H9 (cell line): ENCODE measurements around the gene GSG1L. TPM values are rescaled to one million over a fixed set of nuclear protein-coding genes. Genes with fewer than 3 reads are reported as not detected.
"Not testable (repeated sequence)": the region's sequence is repeated elsewhere in the genome, so short reads cannot be mapped to it uniquely, and the experiment has no call there.

Source experiments
- DNase-seq: peaks from one replicate; pipeline ENCODE4 v3.0.0-alpha.2; 2017
- H2AFZ ChIP-seq: one replicate; pipeline ENCODE4 v1.6.1; 2013; ENCODE audit warnings: mild to moderate bottlenecking, low read length, control low read depth, moderate library complexity
- H2AK5ac ChIP-seq: 2 replicates; pipeline ENCODE4 v1.6.1; 2013; ENCODE audit warnings: low read length, control low read depth, mixed read lengths; ENCODE audit not compliant: insufficient read length
- H2BK120ac ChIP-seq: one replicate; pipeline ENCODE4 v1.6.1; 2013; ENCODE audit warnings: low read depth, mild to moderate bottlenecking, low read length, control low read depth, inconsistent platforms; ENCODE audit not compliant: poor library complexity, severe bottlenecking
- H2BK12ac ChIP-seq: 2 replicates; pipeline ENCODE4 v1.6.1; 2013; ENCODE audit warnings: low read length, control low read depth, mixed read lengths, low read depth; ENCODE audit not compliant: insufficient read length
- H2BK15ac ChIP-seq: 2 replicates; pipeline ENCODE4 v1.6.1; 2013; ENCODE audit warnings: low read depth, low read length, control low read depth
- H2BK20ac ChIP-seq: one replicate; pipeline ENCODE4 v1.6.1; 2013; ENCODE audit warnings: low read depth, mild to moderate bottlenecking, low read length, control low read depth, inconsistent platforms; ENCODE audit not compliant: poor library complexity, severe bottlenecking
- H2BK5ac ChIP-seq: 2 replicates; pipeline ENCODE4 v1.6.1; 2013; ENCODE audit warnings: low read length, control low read depth, mixed read lengths; ENCODE audit not compliant: insufficient read length
- H3K14ac ChIP-seq: 2 replicates; pipeline ENCODE4 v1.6.1; 2013; ENCODE audit warnings: low read length, control low read depth; ENCODE audit not compliant: insufficient read depth
- H3K18ac ChIP-seq: 2 replicates; pipeline ENCODE4 v1.6.1; 2013; ENCODE audit warnings: low read depth, mild to moderate bottlenecking, mixed read lengths, low read length, control low read depth; ENCODE audit not compliant: insufficient read length
- H3K23ac ChIP-seq: 2 replicates; pipeline ENCODE4 v1.6.1; 2013; ENCODE audit warnings: low read length, control low read depth, mixed read lengths, low read depth; ENCODE audit not compliant: insufficient read length
- H3K23me2 ChIP-seq: 2 replicates; pipeline ENCODE4 v1.6.1; 2013; ENCODE audit warnings: low read depth, mild to moderate bottlenecking, mixed read lengths, low read length, control low read depth; ENCODE audit not compliant: insufficient read length, poor library complexity, severe bottlenecking
- H3K27ac ChIP-seq: 2 replicates; pipeline ENCODE4 v1.5.1; 2013; ENCODE audit warnings: low read length, control low read depth, mixed read lengths, low read depth; ENCODE audit not compliant: insufficient read length
- H3K27me3 ChIP-seq: 2 replicates; pipeline ENCODE4 v1.6.1; 2013; ENCODE audit warnings: low read length, control low read depth, inconsistent platforms; ENCODE audit not compliant: insufficient read depth
- H3K4ac ChIP-seq: 2 replicates; pipeline ENCODE4 v1.6.1; 2013; ENCODE audit warnings: low read depth, mild to moderate bottlenecking, control low read depth, inconsistent platforms, low read length, moderate library complexity
- H3K4me1 ChIP-seq: 2 replicates; pipeline ENCODE4 v1.6.1; 2013; ENCODE audit warnings: low read length, control low read depth, inconsistent platforms; ENCODE audit not compliant: insufficient read depth
- H3K4me2 ChIP-seq: 2 replicates; pipeline ENCODE4 v1.6.1; 2013; ENCODE audit warnings: low read length, control low read depth, mixed read lengths; ENCODE audit not compliant: insufficient read length, insufficient read depth
- H3K56ac ChIP-seq: 2 replicates; pipeline ENCODE4 v1.6.1; 2013; ENCODE audit warnings: low read depth, mild to moderate bottlenecking, mixed read lengths, low read length, control low read depth; ENCODE audit not compliant: insufficient read length
- H3K79me1 ChIP-seq: 2 replicates; pipeline ENCODE4 v1.6.1; 2013; ENCODE audit warnings: low read depth, mild to moderate bottlenecking, moderate library complexity, low read length, control low read depth, inconsistent platforms; ENCODE audit not compliant: insufficient read depth, poor library complexity, severe bottlenecking
- H3K79me2 ChIP-seq: 2 replicates; pipeline ENCODE4 v1.6.1; 2013; ENCODE audit warnings: low read length, control low read depth, inconsistent platforms; ENCODE audit not compliant: insufficient read depth
- H3K9ac ChIP-seq: 2 replicates; pipeline ENCODE4 v1.6.1; 2013; ENCODE audit warnings: low read length, control low read depth, mixed read lengths; ENCODE audit not compliant: insufficient read length; ENCODE audit errors: extremely low read depth
- H3K9me3 ChIP-seq: one replicate; pipeline ENCODE4 v1.6.1; 2013; ENCODE audit warnings: low read depth, low read length, inconsistent platforms; ENCODE audit not compliant: control insufficient read depth
- H3T11ph ChIP-seq: one replicate; pipeline ENCODE4 v1.6.1; 2013; ENCODE audit warnings: mild to moderate bottlenecking, low read length, control low read depth, inconsistent platforms
- H4K20me1 ChIP-seq: one replicate; pipeline ENCODE4 v1.6.1; 2013; ENCODE audit not compliant: control insufficient read depth, insufficient read length, insufficient read depth
- H4K5ac ChIP-seq: 2 replicates; pipeline ENCODE4 v1.6.1; 2013; ENCODE audit warnings: low read depth, mild to moderate bottlenecking, mixed read lengths, low read length, control low read depth; ENCODE audit not compliant: insufficient read length
- H4K8ac ChIP-seq: replicated peaks from 2 replicates; pipeline ENCODE4 v1.6.1; 2013; ENCODE audit warnings: low read length, control low read depth, mixed read lengths, low read depth; ENCODE audit not compliant: insufficient read length
- H4K91ac ChIP-seq: 2 replicates; pipeline ENCODE4 v1.6.1; 2013; ENCODE audit warnings: low read depth, mild to moderate bottlenecking, moderate library complexity, mixed read lengths, low read length, control low read depth; ENCODE audit not compliant: insufficient read length
- H3K27ac Mint-ChIP-seq, 3 experiments: 2 replicates in 2 of 3; 3 replicates in 1 of 3; pipeline ENCODE4 v1.8.0; 2020 to 2021; ENCODE audit warnings: mixed read lengths in 3 of 3, mild to moderate bottlenecking in 1 of 3, moderate library complexity in 1 of 3
- H3K27me3 Mint-ChIP-seq: 2 replicates; pipeline ENCODE4 v1.8.0; 2021; ENCODE audit warnings: low read depth, mild to moderate bottlenecking, moderate library complexity, mixed read lengths
- H3K36me3 Mint-ChIP-seq, 3 experiments: 2 replicates in 2 of 3; 3 replicates in 1 of 3; pipeline ENCODE4 v1.8.0; 2020 to 2021; ENCODE audit warnings: low read depth in 3 of 3, mixed read lengths in 3 of 3; ENCODE audit not compliant: insufficient read depth in 1 of 3
- H3K4me1 Mint-ChIP-seq, 2 experiments: 2 replicates each; pipeline ENCODE4 v1.8.0; 2020; ENCODE audit warnings: mixed read lengths in 2 of 2
- H3K4me3 Mint-ChIP-seq, 2 experiments: 2 replicates in 1 of 2; 3 replicates in 1 of 2; pipeline ENCODE4 v1.8.0; 2020 to 2021; ENCODE audit warnings: mild to moderate bottlenecking in 2 of 2, mixed read lengths in 2 of 2, moderate library complexity in 1 of 2
- H3K9me3 Mint-ChIP-seq, 2 experiments: 2 replicates in 1 of 2; 3 replicates in 1 of 2; pipeline ENCODE4 v1.8.0; 2020; ENCODE audit warnings: mild to moderate bottlenecking in 2 of 2, mixed read lengths in 2 of 2, moderate library complexity in 1 of 2
- WGBS: extraction: QIAGEN DNeasy Blood & Tissue Kit; methylation state at CpG from one replicate; pipeline ENCODE4 v1.1.7; 2013; ENCODE audit warnings: missing lambda C conversion rate, low lambda C conversion rate, mixed read lengths; ENCODE audit not compliant: insufficient read length; ENCODE audit errors: extremely low coverage; 5-methylcytosine and 5-hydroxymethylcytosine counted together
- total RNA-seq: library from RNA; stranded (reverse); gene quantifications from 2 replicates; pipeline ENCODE4 v1.2.1, GENCODE V29; 2021
- TF ChIP-seq, protein P1 (sequence below): fragments of 200-600 bp; sonication (generic); conservative IDR thresholded peaks from 3 replicates; pipeline ENCODE4 v1.8.0; 2021; ENCODE audit warnings: antibody characterized with exemption, mild to moderate bottlenecking

GSG1L gene
- total RNA-seq, 1 experiment from 2014 or later, result 0.35 TPM

DNA sequence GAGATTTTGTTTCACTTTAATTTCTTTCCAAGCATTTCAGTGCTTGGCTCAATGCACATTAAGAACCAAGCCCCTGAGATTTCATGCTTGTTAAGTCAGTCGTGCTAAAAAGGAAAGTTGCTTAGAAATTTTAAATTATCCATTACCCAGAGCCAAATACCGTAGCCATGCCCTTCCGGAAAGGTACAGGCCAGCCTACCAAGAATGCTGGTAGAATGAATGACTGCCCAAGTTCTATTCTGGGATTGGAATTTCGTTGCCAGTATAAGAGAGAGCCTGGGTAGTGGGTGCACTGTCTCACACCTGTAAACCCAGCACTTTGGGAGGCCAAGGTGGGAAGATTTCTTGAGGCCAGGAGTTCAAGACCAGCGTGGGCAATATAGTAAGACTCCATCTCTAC, 319.6 kb downstream of the GSG1L start:
- Histone ChIP-seq H3K14ac (no peak overlapping the region), H3T11ph (no peak overlapping the region)
- no CpG with 5 or more reads among the region's 5 CpGs for WGBS

DNA sequence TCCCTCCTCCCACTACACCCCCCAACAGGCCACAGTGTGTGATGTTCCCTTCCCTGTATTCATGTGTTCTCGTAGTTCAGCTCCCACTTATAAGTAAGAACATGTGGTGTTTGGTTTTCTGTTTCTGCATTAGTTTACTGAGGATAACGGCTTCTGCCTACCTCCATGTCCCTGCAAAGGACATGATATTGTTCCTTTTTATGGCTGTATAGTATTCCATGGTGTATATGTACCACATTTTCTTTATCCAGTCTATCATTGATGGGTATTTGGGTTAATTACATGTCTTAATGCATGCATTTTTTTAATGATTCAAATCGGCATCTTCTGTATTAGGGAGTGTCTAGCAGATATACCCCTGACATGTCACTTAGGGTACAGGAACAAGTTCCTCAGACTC, 320.5 kb downstream of the GSG1L start:
- not testable (repeated sequence) for H3K56ac ChIP-seq, H3K79me2 ChIP-seq, H2AK5ac ChIP-seq, H3K27me3 ChIP-seq, H3K4me2 ChIP-seq, H3K18ac ChIP-seq, H3K23me2 ChIP-seq, H3K36me3 Mint-ChIP-seq, H3K4me1 Mint-ChIP-seq, H2BK20ac ChIP-seq, H4K8ac ChIP-seq, DNase-seq, H3K27ac ChIP-seq, H3K9ac ChIP-seq, H3K9me3 ChIP-seq, H2BK5ac ChIP-seq, H4K20me1 ChIP-seq, H3K14ac ChIP-seq, H3K4me1 ChIP-seq, H2BK120ac ChIP-seq, H3K9me3 Mint-ChIP-seq, H3T11ph ChIP-seq, H4K91ac ChIP-seq, H2AFZ ChIP-seq, H3K23ac ChIP-seq, H3K4ac ChIP-seq, H3K27me3 Mint-ChIP-seq, H2BK15ac ChIP-seq, H3K79me1 ChIP-seq, H2BK12ac ChIP-seq, H3K4me3 Mint-ChIP-seq, H3K27ac Mint-ChIP-seq, H4K5ac ChIP-seq
- no CpG with 5 or more reads among the region's 3 CpGs for WGBS

More for the DNA sequence above, 319.6 kb downstream of the GSG1L start:
- Histone ChIP-seq H3K23ac (no peak overlapping the region), H3K79me1 (no peaks in the 10 kb centered on the region), H3K18ac (no peak overlapping the region), H2AK5ac (no peak overlapping the region), H3K56ac (no peak overlapping the region), H2BK20ac (no peak overlapping the region), H3K4me1 (no peaks in the 10 kb centered on the region), H3K27ac (no peak overlapping the region), H4K5ac (no peak overlapping the region), H2BK15ac (no peak overlapping the region), H2BK120ac (no peak overlapping the region), H3K4me2 (no peak overlapping the region), H3K23me2 (no peaks in the 10 kb centered on the region), H3K27me3 (no peaks in the 10 kb centered on the region), H2BK12ac (no peak overlapping the region), H2AFZ (no peak overlapping the region), H3K9me3 (no peaks in the 10 kb centered on the region), H4K20me1 (no peaks in the 10 kb centered on the region), H3K9ac (no peak overlapping the region), H3K79me2 (no peaks in the 10 kb centered on the region), H4K91ac (no peak overlapping the region), H4K8ac (no peak overlapping the region), H2BK5ac (no peak overlapping the region), H3K4ac (no peak overlapping the region)
- no peaks in the 10 kb centered on the region; the same call in 1 of the 2 replicates for H3K27me3 Mint-ChIP-seq
- no peaks in the 10 kb centered on the region for H3K9me3 Mint-ChIP-seq
- TF ChIP-seq, protein P1, sequence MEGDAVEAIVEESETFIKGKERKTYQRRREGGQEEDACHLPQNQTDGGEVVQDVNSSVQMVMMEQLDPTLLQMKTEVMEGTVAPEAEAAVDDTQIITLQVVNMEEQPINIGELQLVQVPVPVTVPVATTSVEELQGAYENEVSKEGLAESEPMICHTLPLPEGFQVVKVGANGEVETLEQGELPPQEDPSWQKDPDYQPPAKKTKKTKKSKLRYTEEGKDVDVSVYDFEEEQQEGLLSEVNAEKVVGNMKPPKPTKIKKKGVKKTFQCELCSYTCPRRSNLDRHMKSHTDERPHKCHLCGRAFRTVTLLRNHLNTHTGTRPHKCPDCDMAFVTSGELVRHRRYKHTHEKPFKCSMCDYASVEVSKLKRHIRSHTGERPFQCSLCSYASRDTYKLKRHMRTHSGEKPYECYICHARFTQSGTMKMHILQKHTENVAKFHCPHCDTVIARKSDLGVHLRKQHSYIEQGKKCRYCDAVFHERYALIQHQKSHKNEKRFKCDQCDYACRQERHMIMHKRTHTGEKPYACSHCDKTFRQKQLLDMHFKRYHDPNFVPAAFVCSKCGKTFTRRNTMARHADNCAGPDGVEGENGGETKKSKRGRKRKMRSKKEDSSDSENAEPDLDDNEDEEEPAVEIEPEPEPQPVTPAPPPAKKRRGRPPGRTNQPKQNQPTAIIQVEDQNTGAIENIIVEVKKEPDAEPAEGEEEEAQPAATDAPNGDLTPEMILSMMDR, result no peak
- H3K36me3 Mint-ChIP-seq, result peaks cover 0 to 5% (median 4%) of the 10 kb centered on the region in 3 experiments; a peak in 3 of 7 replicates
- no peak for DNase-seq
- peak overlapping the region in 1 of 3 experiments; percentile 77; a peak in 1 of 7 replicates for H3K27ac Mint-ChIP-seq
- peaks cover 3% of the 10 kb centered on the region in 2 experiments; a peak in 3 of 4 replicates for H3K4me1 Mint-ChIP-seq
- no peak overlapping the region for H3K4me3 Mint-ChIP-seq
